PC-3 (cell line): ENCODE measurements around the gene PARK7. TPM values are rescaled to one million over a fixed set of nuclear protein-coding genes. Genes with fewer than 3 reads are reported as not detected.
A peak's percentile ranks its signal among the peaks of the same experiment; 100 is the strongest.

Source experiments
- ATAC-seq: fragments of 200-7000 bp; cut with Tn5 transposase; 2 replicates; pipeline ENCODE4 v1.9.1; 2020; ENCODE audit warnings: mild to moderate bottlenecking, moderate library complexity
- BruUV-seq: library from RNA; stranded (reverse); fragments of 400-500 nt; replicated peaks from 2 replicates; lab custom pipeline; 2021; lab: Mats Ljungman, UMichigan
- CTCF ChIA-PET: fragments of 300-600 bp; sonication (Branson Sonifier 250); formaldehyde crosslinking; loops from one replicate; lab custom pipeline; 2022; ENCODE audit warnings: antibody characterized with exemption; lab: Charles Lee
- POLR2A ChIA-PET: fragments of 300-600 bp; sonication (Branson Sonifier 250); formaldehyde crosslinking; loops from one replicate; lab custom pipeline; 2022; ENCODE audit warnings: antibody characterized with exemption; ENCODE audit not compliant: unreplicated experiment; lab: Charles Lee
- DNase-seq: peaks from one replicate; pipeline ENCODE4 v3.0.0-alpha.2; 2015
- H2AFZ ChIP-seq: fragments of 300-600 bp; sonication (generic); 2 replicates; pipeline ENCODE4 v1.6.0; 2016; ENCODE audit warnings: antibody characterized with exemption, low read length
- H3F3A ChIP-seq: fragments of 300-600 bp; sonication (generic); one replicate; pipeline ENCODE4 v1.6.0; 2017; ENCODE audit warnings: antibody characterized with exemption, low read length, control low read depth, mild to moderate bottlenecking; ENCODE audit not compliant: unreplicated experiment
- H3K27ac ChIP-seq: fragments of 300-600 bp; sonication (generic); 2 replicates; pipeline ENCODE4 v1.5.1; 2016; ENCODE audit warnings: mild to moderate bottlenecking, low read length
- H3K27me3 ChIP-seq: fragments of 300-600 bp; sonication (generic); 2 replicates; pipeline ENCODE4 v1.6.1; 2016; ENCODE audit warnings: low read length, mixed read lengths
- H3K36me3 ChIP-seq: fragments of 300-600 bp; sonication (generic); 2 replicates; pipeline ENCODE4 v1.6.1; 2016; ENCODE audit warnings: low read depth, mixed run types, low read length, mixed read lengths
- H3K4me1 ChIP-seq: fragments of 300-600 bp; sonication (generic); 2 replicates; pipeline ENCODE4 v1.5.1; 2016; ENCODE audit warnings: low read length; ENCODE audit not compliant: insufficient read depth
- H3K4me2 ChIP-seq: fragments of 300-600 bp; sonication (generic); 2 replicates; pipeline ENCODE4 v1.6.0; 2016; ENCODE audit warnings: low read length
- H3K4me3 ChIP-seq: fragments of 300-600 bp; sonication (generic); 2 replicates; pipeline ENCODE4 v1.5.1; 2016; ENCODE audit warnings: mild to moderate bottlenecking, low read length, mixed read lengths
- H3K79me2 ChIP-seq: fragments of 300-600 bp; sonication (generic); 2 replicates; pipeline ENCODE4 v1.6.1; 2017; ENCODE audit warnings: low read length, mixed read lengths
- H3K9ac ChIP-seq: fragments of 300-600 bp; sonication (generic); 2 replicates; pipeline ENCODE4 v1.6.0; 2016; ENCODE audit warnings: mild to moderate bottlenecking, low read length
- H3K9me2 ChIP-seq: fragments of 300-600 bp; sonication (generic); replicated peaks from 2 replicates; pipeline ENCODE4 v1.6.1; 2016; ENCODE audit warnings: mixed run types, low read length, mixed read lengths
- H3K9me3 ChIP-seq: fragments of 300-600 bp; sonication (generic); 2 replicates; pipeline ENCODE4 v1.6.1; 2016; ENCODE audit warnings: low read length, mixed read lengths
- H4K20me1 ChIP-seq: fragments of 300-600 bp; sonication (generic); 2 replicates; pipeline ENCODE4 v1.6.1; 2016; ENCODE audit warnings: low read length, mixed read lengths
- CTCF ChIP-seq: fragments of 300-600 bp; sonication (generic); conservative IDR thresholded peaks from 2 replicates; pipeline ENCODE4 v1.5.1; 2017; ENCODE audit warnings: antibody characterized with exemption, low read depth, mild to moderate bottlenecking, low read length
- EZH2 ChIP-seq: fragments of 300-600 bp; sonication (generic); IDR thresholded peaks from one replicate; pipeline ENCODE4 v1.6.1; 2017; ENCODE audit warnings: antibody characterized with exemption, mild to moderate bottlenecking, low read length; ENCODE audit not compliant: unreplicated experiment
- EZH2phosphoT487 ChIP-seq: fragments of 300-600 bp; sonication (generic); IDR thresholded peaks from 2 replicates; pipeline ENCODE4 v1.6.1; 2018; ENCODE audit warnings: mild to moderate bottlenecking, antibody characterized with exemption, low read length, borderline replicate concordance
- intact Hi-C: fragments of 100-400 bp; cut with micrococcal nuclease; formaldehyde crosslinking; loops from 2 replicates; pipeline ENCODE4 v1.9.0; 2023
- total RNA-seq: library from RNA; depleted of rRNA; stranded (reverse); fragments of >200 nt; gene quantifications from 2 replicates; pipeline ENCODE4 v1.2.3, GENCODE V29; 2014

Gene PARK7
- total RNA-seq, 1 experiment from 2014 or later: 316 TPM

GRCh38 chr1:8003438-8004112 lies 42.1 kb downstream of the PARK7 start:
- CTCF ChIA-PET: no interaction called here
- Histone ChIP-seq H4K20me1 (no peaks in the 10 kb centered on the region), H2AFZ (no peak overlapping the region), H3K9ac (no peak overlapping the region), H3K9me2 (no peaks in the 10 kb centered on the region), H3K4me3 (no peak overlapping the region), H3K27ac (0 out of 2 replicates have a peak overlapping the region, but pooled peaks have one; percentile 4), H3K4me2 (0 out of 2 replicates have a peak overlapping the region, but pooled peaks have one; percentile 8), H3K79me2 (no peaks in the 10 kb centered on the region), H3K4me1 (peaks cover 42% of the 10 kb centered on the region), H3F3A (peaks cover 10% of the 10 kb centered on the region), H3K9me3 (no peaks in the 10 kb centered on the region), H3K27me3 (no peaks in the 10 kb centered on the region), H3K36me3 (no peaks in the 10 kb centered on the region)
- ATAC-seq (0 out of 2 replicates have a peak, but pooled peaks have one; percentile 1), DNase-seq (peak; percentile 55)
- POLR2A ChIA-PET: no interaction called here
- intact Hi-C loops: no loop called here
- TF ChIP-seq EZH2phosphoT487 (no peak), CTCF (no peak), EZH2 (no peak)
- no TSS peak for BruUV-seq

DNA sequence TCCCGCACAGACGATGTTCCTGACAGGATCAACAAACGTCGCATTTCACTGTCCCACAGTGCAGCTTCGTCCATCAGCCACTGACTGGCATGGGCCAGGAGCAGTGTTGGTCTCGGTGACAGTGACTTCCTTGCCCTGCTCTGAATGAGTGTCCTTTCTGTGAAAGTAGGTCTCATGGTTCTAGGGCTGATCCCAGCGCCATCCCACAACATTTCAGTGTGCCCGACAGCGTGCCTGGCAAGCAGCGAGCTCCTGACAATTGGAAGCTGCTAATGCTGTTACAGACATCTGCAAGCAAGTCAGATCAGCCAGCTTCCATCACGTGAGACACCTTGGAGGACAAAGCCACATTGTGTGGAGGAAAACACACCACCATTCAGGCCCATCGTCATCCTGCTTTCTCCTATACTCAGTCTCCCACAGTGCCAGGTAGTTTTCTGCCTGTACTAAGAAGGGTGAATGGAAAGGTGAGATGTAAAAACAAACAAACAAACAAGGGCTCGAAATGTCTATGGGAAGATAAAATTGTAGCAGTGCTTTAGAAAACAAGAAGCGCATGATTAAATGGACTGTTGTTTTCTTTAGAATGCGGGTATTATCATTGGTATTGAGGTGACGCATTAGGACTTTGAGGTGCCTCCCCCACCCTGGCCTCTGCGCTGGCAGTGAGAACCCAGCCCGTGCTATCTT lies 42.7 kb downstream of the PARK7 start:
- Histone ChIP-seq H3K9me3 (no peaks in the 10 kb centered on the region), H4K20me1 (no peaks in the 10 kb centered on the region), H3K9ac (no peak overlapping the region), H3K9me2 (no peaks in the 10 kb centered on the region), H3K27me3 (no peaks in the 10 kb centered on the region), H3F3A (peaks cover 10% of the 10 kb centered on the region), H2AFZ (no peak overlapping the region), H3K4me3 (no peak overlapping the region), H3K4me1 (peaks cover 42% of the 10 kb centered on the region), H3K4me2 (peak overlapping the region; percentile 32), H3K79me2 (no peaks in the 10 kb centered on the region), H3K36me3 (no peaks in the 10 kb centered on the region), H3K27ac (peak overlapping the region; percentile 53)
- no peak for ATAC-seq
- no TSS peak for BruUV-seq
- ChIA-PET CTCF (no interaction called here), POLR2A (no interaction called here)
- intact Hi-C loops: no loop called here
- no peak for DNase-seq
- TF ChIP-seq CTCF: no peak
- no peak for TF ChIP-seq EZH2phosphoT487
- TF ChIP-seq EZH2: no peak
